SK-N-SH treated with all-trans-retinoic acid at 6 μM for 48 hours (cell line): Measurements from ENCODE around the gene THSD4.

Experiments used
- ATAC-seq: fragments of 200-7000 bp; cut with Tn5 transposase; 3 replicates; pipeline ENCODE4 v1.9.1; 2020; ENCODE audit warnings: mild to moderate bottlenecking, moderate library complexity
- ARNTL ChIP-seq: fragments of 450-650 bp; formaldehyde crosslinking; IDR thresholded peaks from 2 replicates; pipeline ENCODE4 v1.5.0; 2020; ENCODE audit warnings: low read depth, mild to moderate bottlenecking, moderate library complexity, borderline replicate concordance
- BACH2 ChIP-seq: fragments of 250-450 bp; sonication (Bioruptor Pico); IDR thresholded peaks from 2 replicates; pipeline ENCODE4 v1.9.0; 2021; ENCODE audit warnings: mild to moderate bottlenecking, borderline replicate concordance
- CREB5 ChIP-seq: fragments of 250-450 bp; sonication (Bioruptor Pico); IDR thresholded peaks from 2 replicates; pipeline ENCODE4 v1.5.1; 2020; ENCODE audit warnings: low read depth, mild to moderate bottlenecking, moderate library complexity
- CSDC2 ChIP-seq: fragments of 250-450 bp; sonication (Bioruptor Pico); IDR thresholded peaks from 2 replicates; pipeline ENCODE4 v1.5.0; 2020; ENCODE audit warnings: mild to moderate bottlenecking, moderate library complexity
- GLIS3 ChIP-seq: fragments of 250-450 bp; sonication (Bioruptor Pico); IDR thresholded peaks from 2 replicates; pipeline ENCODE4 v1.5.0; 2020; ENCODE audit warnings: mild to moderate bottlenecking, moderate library complexity
- ISL1 ChIP-seq: fragments of 250-450 bp; sonication (Bioruptor Pico); IDR thresholded peaks from 2 replicates; pipeline ENCODE4 v2.1.2; 2022; ENCODE audit warnings: mild to moderate bottlenecking, moderate library complexity
- OSR1 ChIP-seq: fragments of 250-450 bp; sonication (Bioruptor Pico); IDR thresholded peaks from 2 replicates; pipeline ENCODE4 v1.8.0; 2022; ENCODE audit warnings: moderate library complexity, mild to moderate bottlenecking, inconsistent platforms
- PATZ1 ChIP-seq: fragments of 250-450 bp; sonication (Bioruptor Pico); IDR thresholded peaks from 2 replicates; pipeline ENCODE4 v1.8.0; 2020; ENCODE audit warnings: mild to moderate bottlenecking, moderate library complexity, borderline replicate concordance
- PPARA ChIP-seq: fragments of 250-450 bp; sonication (Bioruptor Pico); IDR thresholded peaks from 2 replicates; pipeline ENCODE4 v1.5.0; 2020; ENCODE audit warnings: mild to moderate bottlenecking, borderline replicate concordance
- RARB ChIP-seq: fragments of 250-450 bp; sonication (Bioruptor Pico); IDR thresholded peaks from 2 replicates; pipeline ENCODE4 v1.8.0; 2021; ENCODE audit warnings: mild to moderate bottlenecking, moderate library complexity
- SNAI2 ChIP-seq: fragments of 250-450 bp; sonication (Bioruptor Pico); IDR thresholded peaks from 2 replicates; pipeline ENCODE4 v1.5.0; 2020; ENCODE audit warnings: mild to moderate bottlenecking, moderate library complexity
- TCF4 ChIP-seq: fragments of 250-450 bp; sonication (Bioruptor Pico); IDR thresholded peaks from 2 replicates; pipeline ENCODE4 v1.8.0; 2021; ENCODE audit warnings: mild to moderate bottlenecking, moderate library complexity, borderline replicate concordance
- ZC3H10 ChIP-seq: fragments of 250-450 bp; sonication (Bioruptor Pico); IDR thresholded peaks from 2 replicates; pipeline ENCODE4 v1.5.1; 2021; ENCODE audit warnings: mild to moderate bottlenecking, moderate library complexity
- ZFP3 ChIP-seq: fragments of 250-450 bp; sonication (Bioruptor Pico); IDR thresholded peaks from 2 replicates; pipeline ENCODE4 v1.5.0; 2020; ENCODE audit warnings: mild to moderate bottlenecking, moderate library complexity
- ZFP30 ChIP-seq: fragments of 450-650 bp; formaldehyde crosslinking; IDR thresholded peaks from 2 replicates; pipeline ENCODE4 v1.5.0; 2022; ENCODE audit warnings: mild to moderate bottlenecking, moderate library complexity
- ZNF565 ChIP-seq: fragments of 450-650 bp; formaldehyde crosslinking; conservative IDR thresholded peaks from 2 replicates; pipeline ENCODE4 v1.5.0; 2020; ENCODE audit warnings: low read depth, mild to moderate bottlenecking, moderate library complexity
- ZNF70 ChIP-seq: fragments of 450-650 bp; formaldehyde crosslinking; IDR thresholded peaks from 2 replicates; pipeline ENCODE4 v1.5.0; 2020; ENCODE audit warnings: mild to moderate bottlenecking, moderate library complexity
- TF ChIP-seq, protein P1 (sequence below): fragments of 250-450 bp; sonication (Bioruptor Pico); IDR thresholded peaks from 2 replicates; pipeline ENCODE4 v1.5.1; 2021; ENCODE audit warnings: mild to moderate bottlenecking, moderate library complexity
- TF ChIP-seq, protein P2 (sequence below): fragments of 250-450 bp; sonication (Bioruptor Pico); IDR thresholded peaks from 2 replicates; pipeline ENCODE4 v1.8.0; 2021; ENCODE audit warnings: low read depth, mild to moderate bottlenecking, moderate library complexity, borderline replicate concordance

The THSD4 gene

DNA sequence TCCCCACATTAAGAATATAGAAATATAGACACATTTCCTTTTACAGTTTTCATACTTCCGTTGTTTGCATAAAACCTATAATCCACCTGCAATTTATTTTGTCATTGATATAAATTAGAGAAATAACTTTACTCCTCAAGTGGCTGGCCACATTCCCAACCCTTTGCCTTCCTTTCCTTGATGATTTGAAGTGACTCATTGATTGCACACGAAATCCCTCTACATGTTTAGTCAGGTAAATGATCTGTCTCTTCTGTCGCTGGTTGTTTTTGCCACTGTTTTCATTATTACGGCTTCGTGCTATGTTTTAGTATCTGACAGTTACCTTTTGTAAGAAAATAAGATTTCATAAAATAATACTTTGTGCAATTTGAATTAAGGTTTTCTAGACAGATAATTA, 422.9 kb downstream of the THSD4 start:
- ATAC-seq = no peak
- TF ChIP-seq SNAI2 = no peak
- no peak for TF ChIP-seq PATZ1 (CRISPR knock-in tag)
- TF ChIP-seq ZFP3 = no peak
- no peak for TF ChIP-seq PPARA
- TF ChIP-seq ZNF70 (CRISPR knock-in tag) = no peak
- no peak for TF ChIP-seq BACH2 (CRISPR knock-in tag)
- no peak for TF ChIP-seq ARNTL (CRISPR knock-in tag)
- TF ChIP-seq CSDC2 (CRISPR knock-in tag) = no peak
- TF ChIP-seq, protein P1, sequence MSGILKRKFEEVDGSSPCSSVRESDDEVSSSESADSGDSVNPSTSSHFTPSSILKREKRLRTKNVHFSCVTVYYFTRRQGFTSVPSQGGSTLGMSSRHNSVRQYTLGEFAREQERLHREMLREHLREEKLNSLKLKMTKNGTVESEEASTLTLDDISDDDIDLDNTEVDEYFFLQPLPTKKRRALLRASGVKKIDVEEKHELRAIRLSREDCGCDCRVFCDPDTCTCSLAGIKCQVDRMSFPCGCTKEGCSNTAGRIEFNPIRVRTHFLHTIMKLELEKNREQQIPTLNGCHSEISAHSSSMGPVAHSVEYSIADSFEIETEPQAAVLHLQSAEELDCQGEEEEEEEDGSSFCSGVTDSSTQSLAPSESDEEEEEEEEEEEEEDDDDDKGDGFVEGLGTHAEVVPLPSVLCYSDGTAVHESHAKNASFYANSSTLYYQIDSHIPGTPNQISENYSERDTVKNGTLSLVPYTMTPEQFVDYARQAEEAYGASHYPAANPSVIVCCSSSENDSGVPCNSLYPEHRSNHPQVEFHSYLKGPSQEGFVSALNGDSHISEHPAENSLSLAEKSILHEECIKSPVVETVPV = no peak
- no peak for TF ChIP-seq TCF4 (CRISPR knock-in tag)
- TF ChIP-seq ZC3H10 (CRISPR knock-in tag) = no peak
- TF ChIP-seq OSR1 = no peak
- no peak for TF ChIP-seq ZNF565 (CRISPR knock-in tag)
- no peak for TF ChIP-seq ISL1 (CRISPR knock-in tag)
- no peak for TF ChIP-seq ZFP30 (CRISPR knock-in tag)

DNA sequence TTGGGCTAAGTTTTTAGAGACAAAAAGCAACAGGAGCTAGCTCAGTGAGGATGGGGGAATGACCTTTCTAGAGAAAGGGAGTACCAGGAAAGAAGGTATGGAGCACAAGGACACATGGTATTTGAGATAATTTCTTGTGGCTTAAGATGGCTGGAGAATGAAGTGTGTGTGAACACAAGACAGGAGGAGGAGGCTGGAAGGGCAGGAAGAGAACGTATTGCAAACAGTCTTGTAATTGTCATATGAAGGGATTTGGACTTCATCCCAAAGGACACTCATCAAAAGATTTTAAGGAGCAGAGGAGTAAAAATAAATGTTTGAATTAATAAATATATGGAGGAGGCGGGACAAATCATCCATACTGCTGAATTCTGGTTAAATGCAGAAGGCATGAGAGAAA, 426.5 kb downstream of the THSD4 start:
- TF ChIP-seq GLIS3 (CRISPR knock-in tag) (no peak), RARB (CRISPR knock-in tag) (no peak), ZFP3 (no peak), BACH2 (CRISPR knock-in tag) (no peak), TCF4 (CRISPR knock-in tag) (no peak), CREB5 (CRISPR knock-in tag) (no peak), PPARA (no peak), ZNF70 (CRISPR knock-in tag) (no peak), CSDC2 (CRISPR knock-in tag) (no peak), ZNF565 (CRISPR knock-in tag) (no peak), ZFP30 (CRISPR knock-in tag) (no peak)
- TF ChIP-seq, protein P2, sequence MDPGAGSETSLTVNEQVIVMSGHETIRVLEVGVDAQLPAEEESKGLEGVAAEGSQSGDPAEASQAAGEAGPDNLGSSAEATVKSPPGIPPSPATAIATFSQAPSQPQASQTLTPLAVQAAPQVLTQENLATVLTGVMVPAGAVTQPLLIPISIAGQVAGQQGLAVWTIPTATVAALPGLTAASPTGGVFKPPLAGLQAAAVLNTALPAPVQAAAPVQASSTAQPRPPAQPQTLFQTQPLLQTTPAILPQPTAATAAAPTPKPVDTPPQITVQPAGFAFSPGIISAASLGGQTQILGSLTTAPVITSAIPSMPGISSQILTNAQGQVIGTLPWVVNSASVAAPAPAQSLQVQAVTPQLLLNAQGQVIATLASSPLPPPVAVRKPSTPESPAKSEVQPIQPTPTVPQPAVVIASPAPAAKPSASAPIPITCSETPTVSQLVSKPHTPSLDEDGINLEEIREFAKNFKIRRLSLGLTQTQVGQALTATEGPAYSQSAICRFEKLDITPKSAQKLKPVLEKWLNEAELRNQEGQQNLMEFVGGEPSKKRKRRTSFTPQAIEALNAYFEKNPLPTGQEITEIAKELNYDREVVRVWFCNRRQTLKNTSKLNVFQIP = no peak
- no peak for ATAC-seq

DNA sequence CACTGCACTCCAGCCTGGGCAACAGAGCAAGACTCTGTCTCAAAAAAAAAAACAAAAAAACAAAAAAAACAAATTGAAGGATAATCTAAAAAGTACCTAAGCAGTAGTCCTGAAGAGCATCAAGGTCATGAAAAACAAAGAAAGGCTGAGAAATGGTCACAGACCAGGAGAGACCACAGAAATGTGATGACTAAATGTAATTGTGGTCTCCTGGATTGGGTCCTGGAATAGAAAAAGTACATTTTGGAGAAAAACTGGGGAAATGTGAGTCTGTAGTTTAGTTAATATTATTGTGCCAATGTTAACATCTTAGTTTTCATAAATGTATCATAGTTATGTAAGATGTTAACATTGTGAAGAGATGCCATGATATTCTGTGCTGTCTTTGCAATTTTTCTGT, 427.6 kb downstream of the THSD4 start:
- ATAC-seq = no peak
- TF ChIP-seq ISL1 (CRISPR knock-in tag) (no peak), GLIS3 (CRISPR knock-in tag) (no peak), ZC3H10 (CRISPR knock-in tag) (no peak), CSDC2 (CRISPR knock-in tag) (no peak), ZFP30 (CRISPR knock-in tag) (no peak)
- TF ChIP-seq, protein P2 = no peak

DNA sequence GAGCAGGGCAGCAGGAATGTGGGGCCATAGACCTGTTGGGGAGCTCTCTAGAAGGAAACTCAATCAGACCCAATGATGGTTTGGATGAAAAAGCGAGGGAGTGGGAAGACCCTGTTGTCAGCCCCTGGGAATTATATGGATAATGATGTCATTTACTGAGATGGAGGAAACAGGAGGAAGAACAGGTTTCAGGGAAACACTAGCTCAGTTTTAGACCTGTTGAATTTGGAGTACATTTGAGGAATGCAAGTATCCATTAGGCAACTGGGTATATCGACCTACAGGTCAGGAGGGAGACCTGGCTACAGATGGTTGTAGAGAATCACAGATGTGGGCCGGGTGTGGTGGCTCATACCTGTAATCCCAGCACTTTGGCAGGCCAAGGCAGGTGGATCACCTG, 428.1 kb downstream of the THSD4 start:
- no peak for ATAC-seq
- TF ChIP-seq, protein P2 = no peak
- no peak for TF ChIP-seq PPARA
- TF ChIP-seq, all 23 proteins: peak for 0
